Naive thymus-derived CD8-positive, alpha-beta T cell (primary cell): ENCODE results near the gene SNRNP40. TPM values are rescaled to one million over a fixed set of nuclear protein-coding genes. Genes with fewer than 3 reads are reported as not detected.
A peak's percentile ranks its signal among the peaks of the same experiment; 100 is the strongest.

Experiments used
- ATAC-seq, 2 donors: fragments of 150-1000 bp; cut with Tn5 transposase in 1 of 2; sonication (Bioruptor Pico), chemical (Tn5 transposase) in 1 of 2; 1 replicate in 1 of 2; 2 replicates in 1 of 2; pipeline ENCODE4 v1.10.0; 2021; ENCODE audit warnings: mild to moderate bottlenecking in 2 of 2, moderate library complexity in 2 of 2
- POLR2A ChIA-PET: fragments of 350-600 bp; sonication (Branson Sonifier 250); formaldehyde crosslinking; loops from one replicate; lab custom pipeline; 2021; ENCODE audit warnings: antibody characterized with exemption; lab: Charles Lee
- DNase-seq, 10 donors: peaks; one replicate each; pipeline versions ENCODE4 v3.0.0 to v3.0.0-alpha.2; 2020 to 2022
- H3K27ac Mint-ChIP-seq, 10 donors: one replicate each; pipeline ENCODE4 v1.8.0; 2020 to 2022; ENCODE audit warnings: mild to moderate bottlenecking in 10 of 10, mixed read lengths in 10 of 10, moderate library complexity in 4 of 10, inconsistent platforms in 1 of 10
- H3K27me3 Mint-ChIP-seq, 5 donors: one replicate each; pipeline ENCODE4 v1.8.0; 2021 to 2022; ENCODE audit warnings: mixed read lengths in 5 of 5
- H3K36me3 Mint-ChIP-seq, 3 donors: one replicate each; pipeline ENCODE4 v1.8.0; 2020 to 2022; ENCODE audit warnings: mixed read lengths in 3 of 3, mild to moderate bottlenecking in 2 of 3, inconsistent platforms in 1 of 3
- H3K4me1 Mint-ChIP-seq, 4 donors: one replicate each; pipeline ENCODE4 v1.8.0; 2021 to 2022; ENCODE audit warnings: mixed read lengths in 4 of 4
- H3K4me3 Mint-ChIP-seq, 10 donors: one replicate each; pipeline ENCODE4 v1.8.0; 2020 to 2022; ENCODE audit warnings: mild to moderate bottlenecking in 10 of 10, mixed read lengths in 10 of 10, moderate library complexity in 6 of 10, inconsistent platforms in 1 of 10
- H3K9me3 Mint-ChIP-seq, 9 donors: one replicate each; pipeline ENCODE4 v1.8.0; 2020 to 2022; ENCODE audit warnings: mixed read lengths in 9 of 9, mild to moderate bottlenecking in 3 of 9, inconsistent platforms in 1 of 9, moderate library complexity in 1 of 9
- polyA plus RNA-seq, 3 donors: library from polyadenylated mRNA; unstranded; fragments of 300-500 nt; fragmentation: Illumina TruSeq; gene quantifications; one replicate each; pipeline ENCODE4 v1.2.3, GENCODE V29; 2021
- total RNA-seq, 8 experiments: library from RNA in 2 of 8; stranded (reverse) in 2 of 8; gene quantifications; one replicate each; pipeline ENCODE4 v1.2.3 and lab custom pipeline; 2021 to 2026

SNRNP40 gene
- total and polyA plus RNA-seq, 5 experiments from 2014 or later = 69.6 to 109 (median 83.9) TPM

DNA sequence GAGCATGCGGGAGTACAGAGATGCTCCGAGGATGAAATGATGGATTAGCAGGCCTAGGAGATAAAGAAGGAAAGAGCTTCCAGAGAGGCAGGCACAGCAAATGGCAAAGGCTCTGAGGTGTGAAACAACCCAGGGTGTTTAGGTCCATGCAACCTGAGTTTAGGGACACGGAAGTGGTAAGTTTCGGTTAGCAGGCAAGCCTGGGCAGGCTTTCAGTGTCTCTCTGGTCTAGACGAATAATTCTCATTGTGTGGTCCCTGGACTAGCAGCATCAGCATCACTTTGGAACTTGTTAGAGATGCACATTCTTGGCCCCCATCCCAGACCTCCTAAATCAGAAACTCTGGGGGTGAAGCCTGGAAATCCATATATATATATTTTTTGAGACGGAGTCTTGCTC, 75.5 kb downstream of the SNRNP40 start:
- DNase-seq = no peak
- Mint-ChIP-seq H3K4me1 (no peaks in the 10 kb centered on the region), H3K27me3 (peaks cover 0 to 4% (median 0%) of the 10 kb centered on the region in 5 donors), H3K27ac (peak overlapping the region in 1 of 10 donors; percentile 18), H3K36me3 (no peaks in the 10 kb centered on the region), H3K4me3 (no peak overlapping the region), H3K9me3 (no peaks in the 10 kb centered on the region)
- POLR2A ChIA-PET = no interaction called here
- no peak for ATAC-seq

- ATAC-seq (no peak), DNase-seq (no peak)
- Mint-ChIP-seq H3K27me3 (peaks cover 0 to 5% (median 1%) of the 10 kb centered on the region in 5 donors), H3K27ac (no peak overlapping the region), H3K36me3 (no peaks in the 10 kb centered on the region), H3K4me3 (no peak overlapping the region), H3K9me3 (peaks cover 0 to under 1% (median 0%) of the 10 kb centered on the region in 9 donors), H3K4me1 (no peaks in the 10 kb centered on the region)
- POLR2A ChIA-PET = no interaction called here
Measured at GRCh38 chr1:31219489-31219888, 77.1 kb downstream of the SNRNP40 start.

GRCh38 chr1:31218705-31219104, 77.9 kb downstream of the SNRNP40 start:
- peaks cover 0 to 5% (median 0%) of the 10 kb centered on the region in 9 donors for H3K9me3 Mint-ChIP-seq
- peak overlapping the region in 1 of 10 donors; percentile 85 for H3K27ac Mint-ChIP-seq
- ATAC-seq (no peak), DNase-seq (no peak)
- peaks cover 0 to 4% (median 3%) of the 10 kb centered on the region in 5 donors for H3K27me3 Mint-ChIP-seq
- POLR2A ChIA-PET = no interaction called here
- no peaks in the 10 kb centered on the region for H3K4me1 Mint-ChIP-seq
- no peak overlapping the region for H3K4me3 Mint-ChIP-seq
- H3K36me3 Mint-ChIP-seq = no peaks in the 10 kb centered on the region

DNA sequence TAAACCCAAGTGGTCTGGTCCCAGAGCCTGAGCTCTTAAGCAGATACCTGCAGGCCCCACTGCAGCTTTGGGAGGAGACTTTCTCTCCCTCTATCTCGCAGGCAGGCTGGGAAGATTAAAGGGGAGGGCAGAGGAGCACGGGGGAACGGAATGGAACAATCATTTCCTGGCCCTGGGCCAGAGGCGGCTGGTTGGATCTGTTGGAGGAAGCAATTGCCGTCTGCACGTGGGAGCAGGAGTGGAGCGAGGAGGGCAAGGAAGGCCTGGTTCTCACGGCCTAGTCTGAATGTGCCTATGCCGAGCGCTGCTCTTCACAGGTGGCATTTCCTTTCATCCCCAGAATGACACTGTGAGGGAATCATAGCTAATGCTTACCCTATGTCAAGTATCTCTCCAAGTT, 80.6 kb downstream of the SNRNP40 start:
- H3K9me3 Mint-ChIP-seq = peaks cover 0 to 15% (median 3%) of the 10 kb centered on the region in 9 donors
- H3K27ac Mint-ChIP-seq = no peak overlapping the region
- H3K4me1 Mint-ChIP-seq = no peaks in the 10 kb centered on the region
- POLR2A ChIA-PET = no interaction called here
- ATAC-seq = no peak
- DNase-seq = no peak
- peaks cover 0 to 3% (median 2%) of the 10 kb centered on the region in 3 donors for H3K36me3 Mint-ChIP-seq
- H3K27me3 Mint-ChIP-seq = peaks cover 0 to 7% (median 4%) of the 10 kb centered on the region in 5 donors
- no peak overlapping the region for H3K4me3 Mint-ChIP-seq

GRCh38 chr1:31215065-31215570, 81.5 kb downstream of the SNRNP40 start:
- H3K4me3 Mint-ChIP-seq = no peak overlapping the region
- no peak for ATAC-seq
- H3K27ac Mint-ChIP-seq = no peak overlapping the region
- POLR2A ChIA-PET = no interaction called here
- peaks cover 0 to 22% (median 6%) of the 10 kb centered on the region in 9 donors for H3K9me3 Mint-ChIP-seq
- no peak for DNase-seq
- H3K36me3 Mint-ChIP-seq = peaks cover 0 to 8% (median 4%) of the 10 kb centered on the region in 3 donors
- peaks cover 0 to 10% (median 4%) of the 10 kb centered on the region in 5 donors for H3K27me3 Mint-ChIP-seq
- no peaks in the 10 kb centered on the region for H3K4me1 Mint-ChIP-seq

GRCh38 chr1:31214316-31215064, 82.1 kb downstream of the SNRNP40 start:
- DNase-seq (no peak), ATAC-seq (no peak)
- H3K36me3 Mint-ChIP-seq = peaks cover 0 to 8% (median 4%) of the 10 kb centered on the region in 3 donors
- H3K4me1 Mint-ChIP-seq = no peaks in the 10 kb centered on the region
- peaks cover 0 to 10% (median 5%) of the 10 kb centered on the region in 5 donors for H3K27me3 Mint-ChIP-seq
- peaks cover 0 to 25% (median 6%) of the 10 kb centered on the region in 9 donors for H3K9me3 Mint-ChIP-seq
- H3K27ac Mint-ChIP-seq = no peak overlapping the region
- POLR2A ChIA-PET = no interaction called here
- H3K4me3 Mint-ChIP-seq = no peak overlapping the region

Other genes starting within 250 kb of the SNRNP40 start
- 100 to 1,000 TPM; 175 to 189 TPM for gene PUM1, start 231.1 kb downstream of the SNRNP40 start, total RNA-seq
- 100 to 1,000 TPM in 2 of 3 donors, 10 to 100 TPM in 1; 94.0 to 126 (median 113) TPM for gene PUM1, start 231.1 kb downstream of the SNRNP40 start, polyA plus RNA-seq
- not detected for gene NKAIN1, start 56.9 kb downstream of the SNRNP40 start, total RNA-seq
- gene NKAIN1, start 56.9 kb downstream of the SNRNP40 start, polyA plus RNA-seq = not detected
- gene ZCCHC17, start 244 bp upstream of the SNRNP40 start, total RNA-seq = 10 to 100 TPM; 19.0 to 23.1 TPM
- gene ZCCHC17, start 244 bp upstream of the SNRNP40 start, polyA plus RNA-seq = 10 to 100 TPM; 39.5 to 48.2 (median 45.4) TPM
- not detected for gene FABP3, start 76.3 kb upstream of the SNRNP40 start, total RNA-seq
- not detected for gene FABP3, start 76.3 kb upstream of the SNRNP40 start, polyA plus RNA-seq
- not detected for gene SERINC2, start 116.4 kb upstream of the SNRNP40 start, total RNA-seq
- not detected for gene SERINC2, start 116.4 kb upstream of the SNRNP40 start, polyA plus RNA-seq